ENCODE results near the gene HERC2.
"Not testable (repeated sequence)": the region's sequence is repeated elsewhere in the genome, so short reads cannot be mapped to it uniquely, and the experiment has no call there.

Gene HERC2

GRCh38 chr15:28179270-28179669, 142.7 kb downstream of the HERC2 start:
- DNase-seq, result no peak

- no peak for DNase-seq
Observed at GRCh38 chr15:28178727-28179126, 143.3 kb downstream of the HERC2 start.

GRCh38 chr15:28178290-28178689, 143.7 kb downstream of the HERC2 start:
- DNase-seq, result no peak

- no peak for DNase-seq
Observed at GRCh38 chr15:28169366-28169765, 152.6 kb downstream of the HERC2 start.

GRCh38 chr15:28168405-28169121, 153.4 kb downstream of the HERC2 start:
- DNase-seq, result not testable (repeated sequence)

GRCh38 chr15:28167042-28167441, 154.9 kb downstream of the HERC2 start:
- DNase-seq, result no peak

- no peak for DNase-seq
Observed at GRCh38 chr15:28165791-28166190, 156.2 kb downstream of the HERC2 start.

- DNase-seq, result no peak
Observed at GRCh38 chr15:28164876-28165275, 157.1 kb downstream of the HERC2 start.

- no peak for DNase-seq
Observed at GRCh38 chr15:28154283-28154682, 167.7 kb downstream of the HERC2 start.

- DNase-seq, result no peak
Observed at GRCh38 chr15:28153492-28154119, 168.4 kb downstream of the HERC2 start.

GRCh38 chr15:28152538-28152923, 169.4 kb downstream of the HERC2 start:
- not testable (repeated sequence) for DNase-seq

- DNase-seq, result peak in 1 of 5 donors; percentile 20
Observed at GRCh38 chr15:28151864-28152537, 170.0 kb downstream of the HERC2 start.

GRCh38 chr15:28147801-28148200, 174.2 kb downstream of the HERC2 start:
- no peak for DNase-seq

- DNase-seq, result not testable (repeated sequence)
Observed at GRCh38 chr15:28145419-28145818, 176.6 kb downstream of the HERC2 start.

GRCh38 chr15:28140062-28140461, 181.9 kb downstream of the HERC2 start:
- no peak for DNase-seq

- peak in 1 of 5 donors; percentile 32 for DNase-seq
Observed at GRCh38 chr15:28137408-28138039, 184.5 kb downstream of the HERC2 start.

- DNase-seq, result peak in 1 of 5 donors; percentile 78
Observed at GRCh38 chr15:28136236-28136904, 185.6 kb downstream of the HERC2 start.

GRCh38 chr15:28133281-28133680, 188.7 kb downstream of the HERC2 start:
- DNase-seq, result no peak

GRCh38 chr15:28132524-28133275, 189.3 kb downstream of the HERC2 start:
- no peak for DNase-seq

- no peak for DNase-seq
Observed at GRCh38 chr15:28131946-28132345, 190.0 kb downstream of the HERC2 start.

- DNase-seq, result no peak
Observed at GRCh38 chr15:28131400-28131799, 190.6 kb downstream of the HERC2 start.

- DNase-seq, result no peak
Observed at GRCh38 chr15:28130651-28131050, 191.3 kb downstream of the HERC2 start.

Measured in T-helper 1 cell (primary cell).